ENCODE measurements around the gene NOXA1.
"Not testable (repeated sequence)": the region's sequence is repeated elsewhere in the genome, so short reads cannot be mapped to it uniquely, and the experiment has no call there.

Gene NOXA1

GRCh38 chr9:137422604-137423513, at the start of gene NOXA1, which contains the start of gene EXD3:
Gene NOXA1, plus strand, starts transcription at chr9:137423393. Its CDS starts 137 bp downstream, at chr9:137423530.
Gene EXD3, minus strand, starts transcription at chr9:137423162. Its CDS starts 27,805 bp downstream, at chr9:137395357.
- no peak for FAIRE-seq

GRCh38 chr9:137373611-137373980, 49.6 kb upstream of the NOXA1 start:
- no peak for FAIRE-seq

- FAIRE-seq: no peak
These were observed 48.9 kb upstream of the NOXA1 start for GRCh38 chr9:137374131-137374845.

- no peak for FAIRE-seq
These were observed 47.7 kb upstream of the NOXA1 start for GRCh38 chr9:137375321-137376058.

GRCh38 chr9:137376386-137376785, 46.8 kb upstream of the NOXA1 start:
- no peak for FAIRE-seq

GRCh38 chr9:137378688-137379410, 44.3 kb upstream of the NOXA1 start:
- not testable (repeated sequence) for FAIRE-seq

GRCh38 chr9:137379761-137380161, 43.4 kb upstream of the NOXA1 start:
- FAIRE-seq: no peak

GRCh38 chr9:137380171-137380570, 43.0 kb upstream of the NOXA1 start:
- no peak for FAIRE-seq

GRCh38 chr9:137380606-137381005, 42.6 kb upstream of the NOXA1 start:
- no peak for FAIRE-seq

GRCh38 chr9:137381501-137382443, 41.4 kb upstream of the NOXA1 start:
- no peak for FAIRE-seq

GRCh38 chr9:137382444-137383080, 40.6 kb upstream of the NOXA1 start:
- no peak for FAIRE-seq

- FAIRE-seq: no peak
These were observed 40.0 kb upstream of the NOXA1 start for GRCh38 chr9:137383081-137383783.

GRCh38 chr9:137383784-137384756, 39.1 kb upstream of the NOXA1 start:
- no peak for FAIRE-seq

- FAIRE-seq: no peak
These were observed 38.0 kb upstream of the NOXA1 start for GRCh38 chr9:137385061-137385655.

GRCh38 chr9:137386507-137387113, 36.6 kb upstream of the NOXA1 start:
- FAIRE-seq: not testable (repeated sequence)

GRCh38 chr9:137387114-137387890, 35.9 kb upstream of the NOXA1 start:
- FAIRE-seq: no peak
